WTC11 (cell line): ENCODE results near the gene TMEM235. TPM values are rescaled to one million over a fixed set of nuclear protein-coding genes. Genes with fewer than 3 reads are reported as not detected.
A peak's percentile ranks its signal among the peaks of the same experiment; 100 is the strongest.

Experiments used
- ATAC-seq: fragments of 200-7000 bp; cut with Tn5 transposase; 2 replicates; pipeline ENCODE4 v1.10.0; 2021; ENCODE audit warnings: mild to moderate bottlenecking, moderate library complexity
- CTCF ChIA-PET: fragments of 300-600 bp; sonication (Branson Sonifier 250); formaldehyde crosslinking; loops from one replicate; lab custom pipeline; 2021; ENCODE audit warnings: antibody characterized with exemption; lab: Charles Lee
- POLR2A ChIA-PET: fragments of 350-600 bp; sonication (Branson Sonifier 250); formaldehyde crosslinking; loops from one replicate; lab custom pipeline; 2021; ENCODE audit warnings: antibody characterized with exemption; lab: Charles Lee
- DNase-seq: peaks from one replicate; pipeline ENCODE4 v3.0.0; 2021; ENCODE audit warnings: low spot score
- H3K27ac Mint-ChIP-seq: 2 replicates; pipeline ENCODE4 v1.8.0; 2021; ENCODE audit warnings: mixed read lengths
- H3K27me3 Mint-ChIP-seq: 2 replicates; pipeline ENCODE4 v1.8.0; 2021; ENCODE audit warnings: low read depth, mild to moderate bottlenecking, moderate library complexity, mixed read lengths
- H3K36me3 Mint-ChIP-seq: 2 replicates; pipeline ENCODE4 v1.8.0; 2021; ENCODE audit warnings: mixed read lengths
- H3K4me1 Mint-ChIP-seq: 2 replicates; pipeline ENCODE4 v1.8.0; 2022; ENCODE audit warnings: mixed read lengths
- H3K4me3 Mint-ChIP-seq: 2 replicates; pipeline ENCODE4 v1.8.0; 2021; ENCODE audit warnings: mild to moderate bottlenecking, moderate library complexity, mixed read lengths
- H3K9me3 Mint-ChIP-seq: 2 replicates; pipeline ENCODE4 v1.8.0; 2021; ENCODE audit warnings: mixed read lengths
- ARID4B ChIP-seq: sonication (generic); formaldehyde crosslinking; IDR thresholded peaks from 2 replicates; pipeline ENCODE4 v1.8.0; 2023; ENCODE audit warnings: missing genetic modification reagents, mild to moderate bottlenecking, borderline replicate concordance
- FOXK1 ChIP-seq: sonication (generic); formaldehyde crosslinking; IDR thresholded peaks from 2 replicates; pipeline ENCODE4 v1.8.0; 2022; ENCODE audit warnings: mild to moderate bottlenecking, moderate library complexity, missing genetic modification reagents
- JAZF1 ChIP-seq: fragments of 250-450 bp; sonication (Bioruptor Pico); IDR thresholded peaks from 2 replicates; pipeline ENCODE4 v1.9.0; 2021; ENCODE audit warnings: moderate library complexity, mild to moderate bottlenecking, inconsistent platforms
- MLX ChIP-seq: sonication (generic); formaldehyde crosslinking; IDR thresholded peaks from 2 replicates; pipeline ENCODE4 v1.8.1; 2023; ENCODE audit warnings: mild to moderate bottlenecking, missing genetic modification reagents, moderate library complexity
- NFATC4 ChIP-seq: fragments of 250-450 bp; sonication (Bioruptor Pico); IDR thresholded peaks from 2 replicates; pipeline ENCODE4 v1.9.0; 2021; ENCODE audit warnings: mild to moderate bottlenecking
- OVOL2 ChIP-seq: fragments of 250-450 bp; sonication (Bioruptor Pico); IDR thresholded peaks from 2 replicates; pipeline ENCODE4 v1.9.0; 2021; ENCODE audit warnings: mild to moderate bottlenecking, borderline replicate concordance
- RELA ChIP-seq: sonication (generic); formaldehyde crosslinking; IDR thresholded peaks from 2 replicates; pipeline ENCODE4 v1.8.1; 2022; ENCODE audit warnings: missing genetic modification reagents, mild to moderate bottlenecking, borderline replicate concordance
- SOX15 ChIP-seq: fragments of 250-450 bp; sonication (Bioruptor Pico); IDR thresholded peaks from 2 replicates; pipeline ENCODE4 v1.9.0; 2021; ENCODE audit warnings: mild to moderate bottlenecking
- ZBTB21 ChIP-seq: sonication (generic); formaldehyde crosslinking; IDR thresholded peaks from 2 replicates; pipeline ENCODE4 v1.8.1; 2023; ENCODE audit warnings: mild to moderate bottlenecking, missing genetic modification reagents, borderline replicate concordance
- total RNA-seq: library from RNA; stranded (reverse); gene quantifications from 3 replicates; pipeline ENCODE4 v1.2.3, GENCODE V29; 2021
- TF ChIP-seq, protein P1 (sequence below): sonication (generic); formaldehyde crosslinking; IDR thresholded peaks from 2 replicates; pipeline ENCODE4 v1.8.0; 2022; ENCODE audit warnings: missing genetic modification reagents
- TF ChIP-seq, protein P2 (sequence below): fragments of 250-450 bp; sonication (Bioruptor Pico); IDR thresholded peaks from 2 replicates; pipeline ENCODE4 v1.9.0; 2021; ENCODE audit warnings: mild to moderate bottlenecking
- TF ChIP-seq, protein P3 (sequence below): fragments of 250-450 bp; sonication (Bioruptor Pico); IDR thresholded peaks from 2 replicates; pipeline ENCODE4 v1.9.0; 2021; ENCODE audit warnings: moderate library complexity, mild to moderate bottlenecking, inconsistent platforms, borderline replicate concordance
- TF ChIP-seq, protein P4 (sequence below): sonication (generic); formaldehyde crosslinking; IDR thresholded peaks from 2 replicates; pipeline ENCODE4 v1.8.1; 2022; ENCODE audit warnings: mild to moderate bottlenecking, moderate library complexity, missing genetic modification reagents
- TF ChIP-seq, protein P5 (sequence below): fragments of 250-450 bp; sonication (Bioruptor Pico); IDR thresholded peaks from 2 replicates; pipeline ENCODE4 v2.1.2; 2022; ENCODE audit warnings: mild to moderate bottlenecking, moderate library complexity

TMEM235 gene
- total RNA-seq, 1 experiment from 2014 or later = 0.24 TPM

DNA sequence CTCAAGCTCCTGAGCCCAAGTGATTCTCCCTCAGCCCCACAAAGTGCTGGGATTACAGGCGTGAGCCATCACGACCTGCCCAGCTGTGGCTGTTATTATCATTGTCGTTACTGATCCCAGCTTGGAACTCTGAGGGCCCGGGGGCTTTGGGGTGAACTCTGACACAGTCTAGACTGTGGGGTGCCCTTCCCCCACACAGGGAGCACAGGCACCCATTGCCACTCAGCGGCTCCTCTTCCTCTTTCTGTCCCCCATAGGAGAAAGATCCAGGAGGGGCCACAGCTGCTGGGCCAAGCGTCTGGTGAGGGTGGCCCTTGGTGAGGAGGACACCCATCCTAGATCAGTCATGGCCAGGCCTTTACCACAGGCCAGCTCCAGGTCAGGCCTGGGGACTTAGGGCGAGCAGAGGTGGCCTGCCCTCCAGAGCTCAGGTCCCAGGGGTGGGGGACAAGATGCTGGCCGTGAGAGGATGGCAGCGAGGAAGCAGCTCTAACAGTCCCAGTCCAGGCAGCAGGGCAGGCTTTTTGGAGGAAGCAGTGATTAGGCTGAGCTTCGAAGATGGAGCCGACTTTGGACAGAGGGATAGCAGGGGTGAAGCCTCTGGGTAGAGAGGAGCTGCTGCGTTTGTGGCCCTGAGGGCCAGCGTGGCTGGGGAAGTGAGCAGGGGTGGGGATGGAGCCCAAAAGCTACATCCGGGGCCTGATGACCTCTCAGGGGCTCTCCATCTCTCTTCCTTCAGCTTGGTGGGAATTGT, 24.7 kb downstream of the TMEM235 start:
- H3K4me1 Mint-ChIP-seq = peaks cover 27% of the 10 kb centered on the region
- no peak for ATAC-seq
- H3K36me3 Mint-ChIP-seq = no peaks in the 10 kb centered on the region
- TF ChIP-seq NFATC4 = no peak
- TF ChIP-seq RELA (CRISPR knock-in tag) = 0 out of 2 replicates have a peak, but pooled peaks have one; percentile 34
- TF ChIP-seq, protein P1, sequence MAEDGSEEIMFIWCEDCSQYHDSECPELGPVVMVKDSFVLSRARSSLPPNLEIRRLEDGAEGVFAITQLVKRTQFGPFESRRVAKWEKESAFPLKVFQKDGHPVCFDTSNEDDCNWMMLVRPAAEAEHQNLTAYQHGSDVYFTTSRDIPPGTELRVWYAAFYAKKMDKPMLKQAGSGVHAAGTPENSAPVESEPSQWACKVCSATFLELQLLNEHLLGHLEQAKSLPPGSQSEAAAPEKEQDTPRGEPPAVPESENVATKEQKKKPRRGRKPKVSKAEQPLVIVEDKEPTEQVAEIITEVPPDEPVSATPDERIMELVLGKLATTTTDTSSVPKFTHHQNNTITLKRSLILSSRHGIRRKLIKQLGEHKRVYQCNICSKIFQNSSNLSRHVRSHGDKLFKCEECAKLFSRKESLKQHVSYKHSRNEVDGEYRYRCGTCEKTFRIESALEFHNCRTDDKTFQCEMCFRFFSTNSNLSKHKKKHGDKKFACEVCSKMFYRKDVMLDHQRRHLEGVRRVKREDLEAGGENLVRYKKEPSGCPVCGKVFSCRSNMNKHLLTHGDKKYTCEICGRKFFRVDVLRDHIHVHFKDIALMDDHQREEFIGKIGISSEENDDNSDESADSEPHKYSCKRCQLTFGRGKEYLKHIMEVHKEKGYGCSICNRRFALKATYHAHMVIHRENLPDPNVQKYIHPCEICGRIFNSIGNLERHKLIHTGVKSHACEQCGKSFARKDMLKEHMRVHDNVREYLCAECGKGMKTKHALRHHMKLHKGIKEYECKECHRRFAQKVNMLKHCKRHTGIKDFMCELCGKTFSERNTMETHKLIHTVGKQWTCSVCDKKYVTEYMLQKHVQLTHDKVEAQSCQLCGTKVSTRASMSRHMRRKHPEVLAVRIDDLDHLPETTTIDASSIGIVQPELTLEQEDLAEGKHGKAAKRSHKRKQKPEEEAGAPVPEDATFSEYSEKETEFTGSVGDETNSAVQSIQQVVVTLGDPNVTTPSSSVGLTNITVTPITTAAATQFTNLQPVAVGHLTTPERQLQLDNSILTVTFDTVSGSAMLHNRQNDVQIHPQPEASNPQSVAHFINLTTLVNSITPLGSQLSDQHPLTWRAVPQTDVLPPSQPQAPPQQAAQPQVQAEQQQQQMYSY = no peak
- TF ChIP-seq, all 79 proteins: peak for 1
- Mint-ChIP-seq H3K9me3 (no peaks in the 10 kb centered on the region), H3K4me3 (no peak overlapping the region), H3K27ac (no peak overlapping the region), H3K27me3 (no peaks in the 10 kb centered on the region)
- DNase-seq = no peak
- CTCF ChIA-PET = interaction anchor here (0.9 to 4.1 kb wide), 6 partner anchors 13 to 156 kb away, joined by 3 to 17 read pairs (median 4); no protein-coding TSS in a partner anchor
- POLR2A ChIA-PET = no interaction called here

- Mint-ChIP-seq H3K4me3 (no peak overlapping the region), H3K27ac (no peak overlapping the region), H3K4me1 (peaks cover 21% of the 10 kb centered on the region), H3K27me3 (no peaks in the 10 kb centered on the region), H3K36me3 (no peaks in the 10 kb centered on the region), H3K9me3 (no peaks in the 10 kb centered on the region)
- no peak for DNase-seq
- POLR2A ChIA-PET = no interaction called here
- CTCF ChIA-PET = interaction anchor here (0.9 to 4.1 kb wide), 2 partner anchors 104 to 156 kb away, joined by 6 to 17 read pairs; no protein-coding TSS in a partner anchor
- no peak for ATAC-seq
- TF ChIP-seq, protein P1 = no peak
- TF ChIP-seq, protein P2, sequence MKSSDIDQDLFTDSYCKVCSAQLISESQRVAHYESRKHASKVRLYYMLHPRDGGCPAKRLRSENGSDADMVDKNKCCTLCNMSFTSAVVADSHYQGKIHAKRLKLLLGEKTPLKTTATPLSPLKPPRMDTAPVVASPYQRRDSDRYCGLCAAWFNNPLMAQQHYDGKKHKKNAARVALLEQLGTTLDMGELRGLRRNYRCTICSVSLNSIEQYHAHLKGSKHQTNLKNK (CRISPR knock-in tag) = no peak
- TF ChIP-seq, protein P3, sequence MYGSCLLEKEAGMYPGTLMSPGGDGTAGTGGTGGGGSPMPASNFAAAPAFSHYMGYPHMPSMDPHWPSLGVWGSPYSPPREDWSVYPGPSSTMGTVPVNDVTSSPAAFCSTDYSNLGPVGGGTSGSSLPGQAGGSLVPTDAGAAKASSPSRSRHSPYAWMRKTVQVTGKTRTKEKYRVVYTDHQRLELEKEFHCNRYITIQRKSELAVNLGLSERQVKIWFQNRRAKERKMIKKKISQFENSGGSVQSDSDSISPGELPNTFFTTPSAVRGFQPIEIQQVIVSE (CRISPR knock-in tag) = no peak
- TF ChIP-seq SOX15 (CRISPR knock-in tag) (no peak), MLX (CRISPR knock-in tag) (no peak), OVOL2 (CRISPR knock-in tag) (no peak), JAZF1 (CRISPR knock-in tag) (no peak), FOXK1 (CRISPR knock-in tag) (no peak), ZBTB21 (no peak), ARID4B (CRISPR knock-in tag) (no peak)
- TF ChIP-seq, protein P4, sequence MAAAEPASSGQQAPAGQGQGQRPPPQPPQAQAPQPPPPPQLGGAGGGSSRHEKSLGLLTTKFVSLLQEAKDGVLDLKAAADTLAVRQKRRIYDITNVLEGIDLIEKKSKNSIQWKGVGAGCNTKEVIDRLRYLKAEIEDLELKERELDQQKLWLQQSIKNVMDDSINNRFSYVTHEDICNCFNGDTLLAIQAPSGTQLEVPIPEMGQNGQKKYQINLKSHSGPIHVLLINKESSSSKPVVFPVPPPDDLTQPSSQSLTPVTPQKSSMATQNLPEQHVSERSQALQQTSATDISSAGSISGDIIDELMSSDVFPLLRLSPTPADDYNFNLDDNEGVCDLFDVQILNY = no peak
- TF ChIP-seq, protein P5, sequence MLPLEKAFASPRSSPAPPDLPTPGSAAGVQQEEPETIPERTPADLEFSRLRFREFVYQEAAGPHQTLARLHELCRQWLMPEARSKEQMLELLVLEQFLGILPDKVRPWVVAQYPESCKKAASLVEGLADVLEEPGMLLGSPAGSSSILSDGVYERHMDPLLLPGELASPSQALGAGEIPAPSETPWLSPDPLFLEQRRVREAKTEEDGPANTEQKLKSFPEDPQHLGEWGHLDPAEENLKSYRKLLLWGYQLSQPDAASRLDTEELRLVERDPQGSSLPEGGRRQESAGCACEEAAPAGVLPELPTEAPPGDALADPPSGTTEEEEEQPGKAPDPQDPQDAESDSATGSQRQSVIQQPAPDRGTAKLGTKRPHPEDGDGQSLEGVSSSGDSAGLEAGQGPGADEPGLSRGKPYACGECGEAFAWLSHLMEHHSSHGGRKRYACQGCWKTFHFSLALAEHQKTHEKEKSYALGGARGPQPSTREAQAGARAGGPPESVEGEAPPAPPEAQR (CRISPR knock-in tag) = no peak
Measured at GRCh38 chr17:78256707-78257591, 25.5 kb downstream of the TMEM235 start.
